Neural progenitor cell (in vitro differentiated cells): ENCODE measurements around the gene STK4.

Experiments used
- EZH2 ChIP-seq: fragments of 200-600 bp; sonication (generic); IDR thresholded peaks from 2 replicates; pipeline ENCODE4 v1.6.1; 2017; ENCODE audit warnings: antibody characterized with exemption, mild to moderate bottlenecking, moderate library complexity
- TF ChIP-seq, protein P1 (sequence below): fragments of 200-600 bp; sonication (generic); IDR thresholded peaks from 2 replicates; pipeline ENCODE4 v1.5.1; 2017; ENCODE audit warnings: antibody characterized with exemption, mild to moderate bottlenecking

GRCh38 chr20:44967207-44967807, 995 bp downstream of the STK4 start:
- TF ChIP-seq, protein P1, sequence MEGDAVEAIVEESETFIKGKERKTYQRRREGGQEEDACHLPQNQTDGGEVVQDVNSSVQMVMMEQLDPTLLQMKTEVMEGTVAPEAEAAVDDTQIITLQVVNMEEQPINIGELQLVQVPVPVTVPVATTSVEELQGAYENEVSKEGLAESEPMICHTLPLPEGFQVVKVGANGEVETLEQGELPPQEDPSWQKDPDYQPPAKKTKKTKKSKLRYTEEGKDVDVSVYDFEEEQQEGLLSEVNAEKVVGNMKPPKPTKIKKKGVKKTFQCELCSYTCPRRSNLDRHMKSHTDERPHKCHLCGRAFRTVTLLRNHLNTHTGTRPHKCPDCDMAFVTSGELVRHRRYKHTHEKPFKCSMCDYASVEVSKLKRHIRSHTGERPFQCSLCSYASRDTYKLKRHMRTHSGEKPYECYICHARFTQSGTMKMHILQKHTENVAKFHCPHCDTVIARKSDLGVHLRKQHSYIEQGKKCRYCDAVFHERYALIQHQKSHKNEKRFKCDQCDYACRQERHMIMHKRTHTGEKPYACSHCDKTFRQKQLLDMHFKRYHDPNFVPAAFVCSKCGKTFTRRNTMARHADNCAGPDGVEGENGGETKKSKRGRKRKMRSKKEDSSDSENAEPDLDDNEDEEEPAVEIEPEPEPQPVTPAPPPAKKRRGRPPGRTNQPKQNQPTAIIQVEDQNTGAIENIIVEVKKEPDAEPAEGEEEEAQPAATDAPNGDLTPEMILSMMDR = no peak
- no peak for TF ChIP-seq EZH2
